GM19397 (cell line): Measurements from ENCODE around the gene NR3C2.

Experiments used
- ATAC-seq: cut with Tn5 transposase; IDR thresholded peaks from one replicate; pipeline ENCODE4 v1.9.1; 2021; ENCODE audit warnings: mild to moderate bottlenecking, moderate library complexity; ENCODE audit not compliant: unreplicated experiment

NR3C2 gene

DNA sequence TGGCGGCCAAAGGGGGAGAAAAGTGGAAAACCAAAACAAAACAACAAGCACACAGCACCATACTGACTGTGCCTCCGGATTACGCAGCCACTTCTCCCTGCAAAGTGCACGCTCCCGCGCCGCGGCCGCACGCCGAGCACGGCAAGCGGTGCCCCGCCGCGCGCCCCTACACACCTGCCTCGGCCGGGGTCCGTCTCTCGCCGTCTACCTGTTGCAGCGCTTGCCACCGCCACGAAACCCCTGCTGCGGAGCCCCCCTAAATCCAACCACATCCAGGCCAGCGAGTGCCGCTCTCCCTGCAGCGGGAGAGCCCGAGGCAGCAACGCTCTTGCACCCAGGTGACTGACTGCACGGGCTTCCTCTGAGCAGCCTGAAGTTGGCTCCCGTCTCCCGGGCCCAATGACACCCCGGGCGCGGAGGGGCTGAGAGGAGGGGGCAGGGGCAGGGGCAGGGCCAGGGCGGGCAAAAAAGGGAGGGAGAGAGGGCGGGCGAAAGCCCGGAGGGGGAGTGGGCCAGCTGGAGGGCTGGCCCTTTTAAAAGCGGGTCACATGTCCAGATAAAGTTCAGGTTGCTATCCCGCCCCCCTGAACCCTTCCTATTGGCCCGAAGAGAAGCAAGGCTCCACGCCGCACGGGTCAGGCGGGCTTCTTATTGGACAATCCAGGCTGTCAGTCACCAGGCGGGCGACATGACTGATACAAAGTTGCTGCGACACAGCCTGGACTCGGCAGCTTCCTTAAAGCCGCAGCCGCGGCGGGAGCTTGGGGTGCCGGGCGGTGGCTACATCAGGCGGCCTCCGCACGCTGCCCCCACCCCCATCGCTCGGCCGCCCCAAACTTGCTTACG, at the start of gene NR3C2:
Gene NR3C2 (minus strand): TSS at position 429 of the 846 bp plus-strand sequence.
- peak; percentile 96 for ATAC-seq

DNA sequence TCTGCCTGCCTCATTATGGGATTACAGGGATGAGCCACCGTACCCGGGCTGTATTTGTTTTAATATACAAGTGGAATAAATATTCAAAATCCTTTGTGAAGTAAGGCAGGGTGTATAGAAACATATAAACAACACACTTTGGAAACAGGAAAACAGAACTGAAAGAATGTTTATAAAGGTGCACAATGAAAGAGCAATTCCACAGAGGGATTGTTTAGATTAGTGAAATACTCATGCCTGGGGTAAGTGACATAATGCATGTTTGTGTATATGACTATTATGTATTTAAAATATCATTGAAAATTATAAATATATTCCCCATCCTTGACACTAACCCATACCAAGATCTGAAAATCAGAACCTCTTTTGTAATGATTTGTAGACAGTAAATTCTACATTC, 45.0 kb upstream of the NR3C2 start:
- ATAC-seq = no peak

DNA sequence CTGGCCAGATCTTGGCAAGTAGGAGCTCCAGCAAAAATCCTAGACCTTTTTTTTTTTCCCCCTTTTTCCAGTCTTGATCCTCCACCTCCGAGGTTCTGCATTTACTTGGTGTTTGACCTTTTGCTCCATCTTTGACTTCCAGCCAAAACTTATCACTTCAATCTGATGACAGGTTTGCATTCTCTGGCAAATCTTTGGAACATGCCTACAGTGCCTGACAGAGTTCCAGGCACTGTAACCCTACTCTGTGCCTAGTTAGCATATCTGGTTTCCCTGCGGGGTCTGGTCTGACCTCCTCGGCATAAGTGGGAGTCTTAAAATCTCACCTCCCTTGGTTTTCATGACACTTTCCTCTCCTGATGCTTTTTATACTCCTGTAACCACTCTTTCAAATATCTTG, 39.4 kb upstream of the NR3C2 start:
- no peak for ATAC-seq

DNA sequence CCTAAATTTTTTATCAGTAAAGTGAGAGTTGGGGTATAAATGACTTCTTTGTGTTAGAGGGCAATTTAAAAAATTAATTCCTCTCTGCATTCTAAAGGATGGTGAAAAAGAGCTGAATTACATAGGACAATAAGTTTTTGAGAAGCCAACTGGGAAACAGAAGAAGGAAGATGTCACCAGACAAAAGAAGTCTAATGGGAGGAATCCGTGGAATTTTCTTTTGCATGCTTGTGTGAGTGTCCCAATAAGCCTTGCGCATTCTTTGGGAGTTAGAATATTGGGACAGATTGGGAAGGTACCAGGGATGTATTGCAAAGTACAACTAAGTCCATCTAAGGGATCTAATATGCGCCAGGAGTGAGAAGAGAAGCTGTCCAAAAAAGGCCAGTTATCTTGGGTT, 35.1 kb upstream of the NR3C2 start:
- no peak for ATAC-seq

DNA sequence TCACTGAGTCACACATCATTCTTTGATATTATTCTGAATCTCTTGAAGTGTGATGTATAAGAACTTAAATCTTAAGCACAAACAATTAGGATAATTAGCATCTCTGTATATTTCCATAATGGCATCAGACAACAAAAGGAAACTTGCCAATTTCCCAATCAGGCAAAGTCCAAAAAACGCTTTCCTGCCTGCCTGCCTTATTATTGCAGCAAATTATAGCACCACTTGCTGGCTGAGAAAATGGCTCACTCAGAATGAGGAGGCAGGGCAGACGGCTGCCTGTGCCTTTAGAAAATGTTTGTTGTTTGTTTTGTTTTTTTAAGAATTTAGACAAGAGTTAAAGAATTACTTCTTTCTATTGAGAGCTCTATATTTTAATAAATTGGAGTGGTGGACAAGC, 27.7 kb upstream of the NR3C2 start:
- ATAC-seq = no peak

DNA sequence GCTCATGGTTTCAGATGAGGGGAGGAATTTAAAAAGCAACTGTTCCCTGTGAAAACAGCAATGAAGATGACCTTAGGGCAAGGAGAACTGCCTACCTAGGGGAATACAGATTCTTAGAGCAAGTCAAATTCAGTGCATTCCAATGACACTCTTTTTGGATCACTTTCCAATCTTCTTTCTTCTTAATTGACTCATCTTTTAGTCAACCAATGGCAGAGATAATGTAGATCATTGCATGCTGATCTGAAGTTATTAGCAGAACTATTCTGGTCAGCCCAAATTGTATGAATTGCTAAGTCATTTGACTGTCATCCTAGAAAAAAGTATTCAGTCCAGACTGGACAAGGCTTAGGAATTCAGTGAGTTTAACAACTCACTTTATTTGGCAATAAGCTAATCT, 12.6 kb upstream of the NR3C2 start:
- ATAC-seq = no peak

DNA sequence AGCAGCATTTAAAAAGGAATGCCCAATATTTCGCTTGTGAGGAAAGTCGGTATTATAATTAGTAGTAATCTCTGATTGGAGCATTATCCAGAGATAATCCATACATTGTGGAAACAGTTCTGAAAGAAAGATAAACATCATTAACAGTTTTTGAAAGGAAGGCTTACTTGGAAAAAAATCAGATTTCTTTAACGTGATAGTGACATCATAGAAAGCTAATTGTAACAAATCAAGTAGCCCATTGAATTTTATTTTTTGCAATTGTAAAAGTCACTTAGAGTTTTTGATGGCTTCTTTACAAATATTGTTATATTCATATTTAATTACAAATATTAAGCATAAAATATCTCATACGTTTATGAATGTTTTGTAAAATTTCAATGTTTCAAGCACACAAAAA, 11.6 kb upstream of the NR3C2 start:
- no peak for ATAC-seq

DNA sequence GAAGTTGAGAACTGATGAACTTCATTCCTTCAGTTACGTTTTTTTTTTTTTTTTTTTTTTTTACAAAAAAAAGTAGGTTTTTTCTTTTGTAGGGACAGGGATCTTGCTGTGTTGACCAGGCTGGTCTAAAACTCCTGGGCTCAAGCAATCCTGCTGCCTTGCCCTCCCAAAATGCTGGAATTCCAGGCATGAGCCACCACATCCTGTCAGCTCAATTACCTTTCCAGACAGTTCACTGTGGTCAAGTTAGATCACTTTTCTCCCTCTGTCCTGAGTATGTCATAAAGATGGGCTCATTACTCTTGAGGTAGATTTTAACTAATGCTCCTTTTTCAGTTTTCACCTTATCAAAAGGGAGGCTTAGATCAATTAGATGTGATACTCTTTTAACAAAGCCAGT, 10.8 kb upstream of the NR3C2 start:
- ATAC-seq = no peak

DNA sequence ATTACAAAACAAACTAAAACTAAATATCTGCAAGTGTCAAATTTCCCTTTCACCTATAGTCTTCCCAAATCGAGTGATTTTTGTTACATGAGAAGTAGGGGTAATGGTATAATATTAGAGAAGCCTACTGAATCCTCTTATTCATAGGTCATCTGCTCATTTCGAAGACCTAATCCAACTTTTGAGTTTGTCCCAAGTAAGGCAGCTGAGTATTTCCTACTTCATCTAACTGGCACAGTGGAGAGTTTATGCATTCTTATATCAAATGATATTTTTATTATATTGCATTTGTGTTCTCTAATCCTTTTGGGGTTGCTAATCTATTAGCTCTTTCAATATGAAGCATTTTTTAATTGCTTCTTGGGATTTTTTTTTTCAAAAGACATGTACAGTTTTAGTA, 7.7 kb upstream of the NR3C2 start:
- no peak for ATAC-seq

DNA sequence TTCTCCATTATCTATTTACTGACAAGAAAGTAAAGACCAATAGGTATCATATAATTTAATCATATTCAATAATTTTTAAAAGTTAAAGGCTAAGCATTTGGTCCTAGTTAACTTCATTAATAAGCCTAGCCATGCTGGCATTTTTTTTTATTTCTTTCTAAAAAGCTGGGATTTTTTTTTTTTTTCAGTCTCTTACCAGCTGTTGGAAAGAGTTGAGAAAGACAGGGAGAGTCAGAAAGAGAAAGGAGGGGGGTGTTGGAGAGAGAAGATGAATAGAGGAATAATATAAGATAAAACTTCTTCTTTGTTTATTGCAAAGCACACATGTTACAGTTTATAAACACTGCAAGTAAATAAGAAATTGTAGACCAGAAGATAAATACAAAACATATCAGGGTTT, 5.9 kb upstream of the NR3C2 start:
- ATAC-seq = no peak

DNA sequence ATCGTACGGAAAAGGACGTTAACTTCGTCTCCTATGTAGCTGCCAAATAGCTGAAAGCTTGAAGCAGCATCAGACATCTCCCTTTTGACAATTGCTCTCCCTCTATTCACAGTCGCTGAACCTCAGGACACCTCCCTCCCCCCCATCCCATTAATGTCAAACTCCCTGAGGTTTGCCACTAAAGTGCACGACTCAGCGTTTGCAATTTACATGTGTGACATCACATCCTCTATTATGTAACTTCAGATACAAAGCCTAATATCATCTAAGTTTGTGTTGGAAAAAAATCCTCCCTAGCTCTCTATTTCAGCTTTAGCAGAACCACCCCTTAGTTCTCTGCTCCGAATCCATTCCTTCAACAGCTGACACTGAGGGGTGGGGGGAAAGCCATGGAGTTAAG, 5.5 kb upstream of the NR3C2 start:
- no peak for ATAC-seq

DNA sequence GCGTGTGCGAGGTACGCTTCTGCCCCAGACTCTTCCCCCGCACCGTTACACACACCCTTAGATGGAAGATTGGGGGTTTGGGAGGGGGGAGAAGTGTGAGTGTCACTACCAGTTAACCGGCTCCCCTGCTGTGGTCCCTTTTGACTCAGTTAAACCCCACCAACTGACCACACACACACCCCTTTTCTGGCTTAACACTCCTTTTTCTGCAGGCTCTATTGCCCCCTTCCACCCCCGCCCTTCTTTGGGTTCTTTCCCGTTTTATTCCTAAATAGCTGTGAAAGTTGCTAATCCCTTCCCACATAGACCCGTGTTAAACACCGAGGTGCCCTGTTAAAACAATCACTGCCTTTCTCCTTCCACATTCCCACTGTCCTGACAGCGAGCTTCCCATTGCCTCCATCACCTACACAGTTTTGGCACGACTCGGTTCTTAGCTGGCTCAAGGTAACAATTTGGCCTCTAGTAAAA, 3.7 kb upstream of the NR3C2 start:
- ATAC-seq = no peak

DNA sequence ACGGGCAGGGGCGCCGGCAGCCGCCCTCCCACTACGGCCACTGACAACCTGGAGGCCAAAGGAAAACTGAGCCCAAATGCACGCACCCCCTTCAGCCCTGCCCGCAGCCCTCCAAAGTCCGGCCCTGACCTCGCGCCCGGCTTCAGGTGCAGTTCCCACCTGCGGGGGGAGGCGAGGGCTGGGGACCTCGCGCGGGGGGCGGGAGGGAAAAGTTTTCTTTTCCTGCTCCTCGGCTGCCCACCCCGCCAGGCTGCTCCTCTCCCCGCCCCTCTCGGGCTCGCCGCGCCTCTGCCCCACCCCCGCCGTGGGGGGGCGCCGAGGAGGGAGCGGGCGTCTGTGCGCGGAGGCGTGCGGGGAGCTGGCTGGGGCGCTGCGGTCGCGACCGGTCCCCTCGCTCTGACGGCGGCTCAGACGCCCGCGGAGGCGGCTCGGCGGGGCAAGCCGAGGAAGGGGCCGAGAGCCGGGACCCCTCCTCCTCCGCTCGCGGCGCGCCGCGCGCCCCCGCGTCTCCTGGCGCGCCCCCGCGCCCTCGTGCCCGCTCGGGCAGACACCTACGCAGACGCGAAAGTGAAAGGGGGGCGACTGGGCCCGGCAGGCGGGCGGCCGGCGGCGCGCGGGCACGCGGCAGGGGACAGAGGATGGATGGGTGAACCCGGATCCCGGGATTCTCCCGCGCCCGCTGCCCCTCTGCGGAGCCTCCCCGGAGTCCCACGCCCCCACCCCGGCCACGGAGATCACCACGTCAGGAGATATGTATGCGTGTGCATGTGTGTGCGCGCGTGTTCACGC, 3.1 kb upstream of the NR3C2 start:
- ATAC-seq = peak; percentile 13

DNA sequence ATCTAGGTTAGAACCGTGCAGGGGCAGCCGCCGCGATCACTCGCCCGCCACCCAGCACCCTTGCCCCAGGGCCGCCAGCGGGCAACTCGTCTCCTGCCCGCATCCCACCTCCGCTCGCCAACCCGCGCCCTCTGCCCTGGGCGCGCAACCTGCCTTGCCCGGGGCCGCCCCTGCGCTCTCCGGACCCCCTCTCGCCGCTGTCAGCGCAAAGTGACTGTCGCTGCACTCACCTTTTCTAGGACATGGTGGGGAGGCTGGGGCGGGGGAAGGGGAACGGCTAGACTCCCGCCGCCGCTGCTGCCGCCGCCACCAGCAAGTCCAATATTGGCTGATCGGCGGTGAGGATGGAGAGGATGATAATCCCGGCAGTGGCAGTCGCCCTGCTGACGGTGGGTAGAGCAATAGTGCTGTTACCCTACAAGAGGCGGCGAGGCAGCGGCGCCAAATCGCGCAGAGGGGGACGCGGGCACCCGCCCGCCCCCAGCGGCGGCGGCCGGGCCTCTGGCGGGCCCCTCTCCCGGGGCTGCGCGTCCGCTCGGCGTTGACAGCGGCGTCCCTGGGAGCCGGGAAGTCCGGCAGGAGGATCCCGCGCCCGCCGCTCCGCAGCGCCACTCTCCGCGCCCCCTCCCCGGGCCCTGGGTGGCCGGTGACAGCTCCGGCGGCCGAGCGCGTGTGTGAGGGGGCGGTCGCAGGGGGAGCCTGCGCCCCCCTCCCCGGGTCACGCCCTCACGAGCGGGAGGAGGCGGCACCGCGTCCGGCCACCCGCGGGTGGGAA, 2.3 kb upstream of the NR3C2 start:
- ATAC-seq = no peak

DNA sequence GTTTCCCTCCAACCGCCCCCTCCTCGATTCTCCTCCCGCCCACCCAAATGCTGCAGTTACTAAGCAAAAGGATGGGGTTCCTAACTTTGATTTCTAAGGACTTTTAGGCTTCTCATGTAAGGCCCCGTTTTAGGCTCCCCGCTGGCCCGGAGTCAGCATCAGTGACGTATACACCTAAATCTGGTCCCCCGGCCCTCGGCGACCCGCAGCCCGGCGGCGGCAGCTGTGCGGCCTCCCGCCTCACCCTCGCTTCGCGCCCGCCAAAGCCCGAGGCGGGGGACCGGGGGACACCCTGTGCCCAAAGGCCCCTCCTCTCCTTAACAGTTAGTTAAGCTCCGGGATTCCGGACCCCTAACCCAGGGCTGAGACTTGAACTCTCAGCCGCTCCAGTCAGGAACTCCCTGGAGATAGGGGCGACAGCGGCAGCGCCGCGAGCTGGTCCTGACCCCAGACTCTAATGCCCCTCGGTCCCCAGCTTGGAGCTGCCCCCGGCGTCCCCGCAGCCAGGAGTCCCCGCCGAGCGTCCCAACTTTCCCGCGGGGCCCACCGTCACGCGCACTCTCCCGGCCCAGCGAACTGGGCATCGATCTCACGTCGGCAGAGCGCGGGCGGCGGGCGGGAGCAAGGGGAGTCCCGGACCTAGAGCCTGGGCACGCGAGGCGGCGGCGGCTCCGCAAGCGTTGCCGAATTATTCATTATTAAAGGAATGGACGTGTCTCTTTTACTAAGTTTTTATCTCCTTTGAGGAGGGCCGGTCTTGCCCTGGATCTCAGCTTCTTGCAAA, 1.5 kb upstream of the NR3C2 start:
- no peak for ATAC-seq

DNA sequence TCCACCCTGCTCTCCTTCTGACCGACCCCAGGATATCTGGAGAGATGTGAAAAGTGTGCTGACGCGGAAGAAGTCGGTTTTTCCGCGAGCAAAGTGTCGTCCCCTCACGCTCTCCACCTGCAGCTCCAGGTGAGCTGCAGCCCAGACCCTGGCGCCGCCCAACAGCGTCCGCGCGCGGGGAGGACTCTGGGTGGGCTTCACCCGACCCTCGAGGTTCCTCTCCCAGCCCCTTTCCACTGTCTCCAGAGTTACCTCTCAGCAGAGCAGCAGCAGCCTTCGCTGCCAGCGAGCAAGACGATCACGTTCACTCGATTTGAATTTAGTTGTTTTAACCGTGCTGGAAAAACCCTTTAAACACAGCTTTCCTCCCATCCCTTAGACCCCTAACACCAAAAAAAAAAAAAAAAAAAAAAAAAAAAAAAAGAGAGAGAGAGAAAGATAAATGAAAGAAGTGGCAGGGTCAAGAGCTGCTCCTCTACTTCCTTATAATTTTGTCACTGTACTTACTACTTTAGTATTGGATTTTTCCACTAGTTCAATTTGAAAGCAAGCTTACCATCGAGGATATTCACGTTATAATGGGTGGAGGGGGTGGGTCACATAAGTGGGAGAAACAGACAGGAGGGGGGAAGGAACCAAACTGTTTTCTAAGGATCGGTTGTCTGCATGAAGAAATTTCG, 758 bp upstream of the NR3C2 start:
- no peak for ATAC-seq

DNA sequence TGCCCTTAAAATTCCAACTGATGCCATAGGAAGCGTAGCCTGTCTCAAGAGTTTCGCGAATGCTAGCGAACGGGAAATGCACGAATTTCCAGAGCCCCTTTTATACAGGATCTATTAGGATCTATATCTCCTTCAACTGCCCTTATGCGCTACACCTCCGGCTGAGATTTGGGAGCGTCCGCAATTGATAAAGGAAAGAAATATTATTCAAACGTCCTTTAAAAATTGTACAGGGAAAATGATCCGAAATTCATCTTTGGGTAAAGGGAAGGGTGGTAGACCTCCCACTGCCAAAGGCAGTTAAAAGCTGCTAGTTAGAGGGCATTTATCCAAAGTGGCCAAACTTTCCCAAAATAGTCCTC, 609 bp downstream of the NR3C2 start:
- no peak for ATAC-seq

DNA sequence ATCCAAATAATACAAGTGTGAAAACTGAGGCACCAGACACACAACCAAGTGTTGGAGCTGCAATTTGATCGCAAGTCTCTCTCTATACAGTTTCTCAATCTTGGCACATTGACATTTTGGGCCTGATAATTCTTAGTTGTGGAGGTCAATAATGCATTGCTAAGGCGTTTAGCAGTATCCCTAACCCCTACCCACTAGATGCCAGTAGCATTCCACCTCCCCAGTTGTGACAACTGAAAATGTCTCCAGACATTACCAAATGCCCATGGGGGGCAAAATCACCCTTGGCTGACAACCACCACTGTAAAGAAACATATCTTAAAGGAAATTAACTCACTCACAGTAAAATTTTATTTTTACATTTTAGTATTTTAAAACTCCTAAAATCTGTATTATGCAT, 4.2 kb downstream of the NR3C2 start:
- ATAC-seq = no peak

DNA sequence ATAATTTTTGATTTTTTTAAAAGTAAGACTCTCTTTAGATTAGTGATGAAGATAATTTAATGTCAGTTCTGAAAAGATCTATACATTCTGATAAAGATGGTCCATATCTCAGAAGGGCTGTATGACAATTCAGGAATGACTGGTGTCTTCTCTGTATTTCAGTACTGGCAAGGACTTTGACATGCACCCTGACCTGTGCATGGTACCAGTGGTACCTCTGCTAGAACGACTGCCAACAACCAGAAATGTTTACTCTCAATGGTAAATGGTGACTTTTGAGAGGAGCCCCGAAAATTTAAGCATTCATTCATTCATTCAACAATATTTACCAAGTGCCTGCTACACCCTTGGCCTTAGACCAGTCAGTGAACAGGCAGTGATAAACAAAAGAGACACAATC, 4.8 kb downstream of the NR3C2 start:
- no peak for ATAC-seq

DNA sequence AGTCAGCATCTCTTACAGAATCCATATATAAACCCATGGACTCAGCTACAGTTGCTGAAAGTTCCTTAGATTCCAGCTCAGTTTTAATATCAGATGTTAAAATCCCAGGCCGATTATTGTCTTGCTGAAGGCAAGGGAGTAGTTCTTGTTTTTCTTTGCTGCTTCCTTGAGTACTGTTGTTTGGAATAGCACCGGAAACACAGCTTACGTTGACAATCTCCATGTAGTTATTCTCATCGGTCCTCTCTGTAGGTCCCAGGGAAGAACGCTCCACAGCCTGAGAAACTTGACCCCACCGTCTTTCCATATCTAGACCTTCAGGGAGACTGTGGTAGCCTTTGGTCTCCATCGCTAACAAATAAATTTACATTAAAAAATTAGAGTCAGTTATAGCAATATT, 5.7 kb downstream of the NR3C2 start:
- no peak for ATAC-seq
